Vagina (tissue), 2 donors: ENCODE data around the gene LRRC3.

Experiments
- POLR2A ChIP-seq, 2 donors: fragments of 450-650 bp; IDR thresholded peaks; one replicate each; pipeline ENCODE4 v1.6.1; 2017; ENCODE audit warnings: antibody characterized with exemption in 2 of 2, mild to moderate bottlenecking in 2 of 2, moderate library complexity in 2 of 2
- POLR2AphosphoS5 ChIP-seq, 2 donors: sonication (generic); formaldehyde crosslinking; IDR thresholded peaks; one replicate each; pipeline ENCODE4 v1.9.0; 2017; ENCODE audit warnings: antibody characterized with exemption in 2 of 2, mild to moderate bottlenecking in 2 of 2, low read depth in 1 of 2; ENCODE audit not compliant: insufficient read depth in 1 of 2
- TF ChIP-seq, protein P1 (sequence below), 3 experiments: fragments of 450-650 bp in 2 of 3; fragments of 200-600 bp in 1 of 3; sonication (generic) in 1 of 3; IDR thresholded peaks; one replicate each; pipeline ENCODE4 v1.5.1; 2017 to 2019; ENCODE audit warnings: antibody characterized with exemption in 3 of 3, mild to moderate bottlenecking in 2 of 3, moderate library complexity in 2 of 3

- TF ChIP-seq, protein P1, sequence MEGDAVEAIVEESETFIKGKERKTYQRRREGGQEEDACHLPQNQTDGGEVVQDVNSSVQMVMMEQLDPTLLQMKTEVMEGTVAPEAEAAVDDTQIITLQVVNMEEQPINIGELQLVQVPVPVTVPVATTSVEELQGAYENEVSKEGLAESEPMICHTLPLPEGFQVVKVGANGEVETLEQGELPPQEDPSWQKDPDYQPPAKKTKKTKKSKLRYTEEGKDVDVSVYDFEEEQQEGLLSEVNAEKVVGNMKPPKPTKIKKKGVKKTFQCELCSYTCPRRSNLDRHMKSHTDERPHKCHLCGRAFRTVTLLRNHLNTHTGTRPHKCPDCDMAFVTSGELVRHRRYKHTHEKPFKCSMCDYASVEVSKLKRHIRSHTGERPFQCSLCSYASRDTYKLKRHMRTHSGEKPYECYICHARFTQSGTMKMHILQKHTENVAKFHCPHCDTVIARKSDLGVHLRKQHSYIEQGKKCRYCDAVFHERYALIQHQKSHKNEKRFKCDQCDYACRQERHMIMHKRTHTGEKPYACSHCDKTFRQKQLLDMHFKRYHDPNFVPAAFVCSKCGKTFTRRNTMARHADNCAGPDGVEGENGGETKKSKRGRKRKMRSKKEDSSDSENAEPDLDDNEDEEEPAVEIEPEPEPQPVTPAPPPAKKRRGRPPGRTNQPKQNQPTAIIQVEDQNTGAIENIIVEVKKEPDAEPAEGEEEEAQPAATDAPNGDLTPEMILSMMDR (IDR thresholded peaks at IDR 0.05) = no peak
- TF ChIP-seq POLR2A (IDR thresholded peaks at IDR 0.05) (no peak), POLR2AphosphoS5 (IDR thresholded peaks at IDR 0.05; ENCODE audit: insufficient read depth in 1 of 2, low read depth in 1 of 2) (no peak)
These were observed 2.2 kb upstream of the LRRC3 start for GRCh38 chr21:44453120-44453519.
